OCI-LY1 (cell line): Measurements from ENCODE around the gene PES1.

Experiments
- CTCF ChIP-seq: fragments of 200-600 bp; sonication (generic), shearing (Covaris generic); IDR thresholded peaks from 2 replicates; pipeline ENCODE4 v1.5.1; 2017; ENCODE audit warnings: mild to moderate bottlenecking, antibody characterized with exemption, low read length, moderate library complexity, mixed read lengths
- EZH2 ChIP-seq: fragments of 200-600 bp; sonication (generic), shearing (Covaris generic); IDR thresholded peaks from 2 replicates; pipeline ENCODE4 v1.8.0; 2017; ENCODE audit warnings: borderline replicate concordance, mixed run types, mild to moderate bottlenecking, antibody characterized with exemption, low read length, moderate library complexity, mixed read lengths

- TF ChIP-seq CTCF: no peak
- no peak for TF ChIP-seq EZH2
These were observed 46.0 kb upstream of the PES1 start for GRCh38 chr22:30637701-30638114.
